Skin of body (tissue), 2 donors: ENCODE results near the gene ZC3H18. TPM values are rescaled to one million over a fixed set of nuclear protein-coding genes. Genes with fewer than 3 reads are reported as not detected.

Experiments
- DNase-seq: peaks from one replicate; lab custom pipeline; 2025; lab: John Stamatoyannopoulos, UW
- total RNA-seq: library from RNA; depleted of rRNA; stranded (reverse); fragments of >200 nt; gene quantifications from one replicate; pipeline ENCODE4 v1.2.3, GENCODE V29; 2014

The ZC3H18 gene
- total RNA-seq, 1 donor from 2014 or later: 13.6 TPM

GRCh38 chr16:88638323-88639230, 68.4 kb downstream of the ZC3H18 start, which contains the start of gene IL17C:
Gene IL17C, plus strand, starts transcription at chr16:88638572. Its CDS starts 70 bp downstream, at chr16:88638642.
- no peak for DNase-seq

- no peak for DNase-seq
These were observed 69.2 kb downstream of the ZC3H18 start for GRCh38 chr16:88639231-88640038.

- DNase-seq: no peak
These were observed 69.9 kb downstream of the ZC3H18 start for GRCh38 chr16:88640039-88640495.

- no peak for DNase-seq
These were observed 70.5 kb downstream of the ZC3H18 start for GRCh38 chr16:88640498-88641247.

- DNase-seq: no peak
These were observed 72.9 kb downstream of the ZC3H18 start for GRCh38 chr16:88642881-88643643.

GRCh38 chr16:88643644-88643932, 73.4 kb downstream of the ZC3H18 start:
- DNase-seq: no peak

GRCh38 chr16:88645455-88645854, 75.3 kb downstream of the ZC3H18 start:
- DNase-seq: no peak

- DNase-seq: no peak
These were observed 75.7 kb downstream of the ZC3H18 start for GRCh38 chr16:88645941-88646340.

- no peak for DNase-seq
These were observed 76.3 kb downstream of the ZC3H18 start for GRCh38 chr16:88646345-88647034.

GRCh38 chr16:88647178-88648070, 77.2 kb downstream of the ZC3H18 start:
- DNase-seq: no peak

- no peak for DNase-seq
These were observed 79.2 kb downstream of the ZC3H18 start for GRCh38 chr16:88649195-88649923.

- DNase-seq: no peak
These were observed 79.9 kb downstream of the ZC3H18 start for GRCh38 chr16:88649924-88650748.

- DNase-seq: no peak
These were observed 80.6 kb downstream of the ZC3H18 start, which contains the start of gene CYBA for GRCh38 chr16:88650749-88651275. Gene CYBA, minus strand, starts transcription at chr16:88651053. Its CDS starts 40 bp downstream, at chr16:88651013.

- no peak for DNase-seq
These were observed 81.2 kb downstream of the ZC3H18 start for GRCh38 chr16:88651276-88651988.

- no peak for DNase-seq
These were observed 82.0 kb downstream of the ZC3H18 start for GRCh38 chr16:88651989-88652761.

- no peak for DNase-seq
These were observed 82.5 kb downstream of the ZC3H18 start for GRCh38 chr16:88652762-88653063.
